ENCODE results near the gene JARID2.
"Not testable (repeated sequence)": the region's sequence is repeated elsewhere in the genome, so short reads cannot be mapped to it uniquely, and the experiment has no call there.

JARID2 gene

GRCh38 chr6:15405129-15406068, 159.5 kb downstream of the JARID2 start:
- no peak for DNase-seq

- DNase-seq, result no peak
These were observed 160.6 kb downstream of the JARID2 start for GRCh38 chr6:15406452-15406851.

GRCh38 chr6:15408008-15408407, 162.1 kb downstream of the JARID2 start:
- no peak for DNase-seq

- DNase-seq, result no peak
These were observed 162.9 kb downstream of the JARID2 start for GRCh38 chr6:15408758-15409157.

GRCh38 chr6:15409301-15410125, 163.6 kb downstream of the JARID2 start:
- DNase-seq, result no peak

GRCh38 chr6:15410126-15410391, 164.2 kb downstream of the JARID2 start:
- no peak for DNase-seq

- DNase-seq, result no peak
These were observed 164.9 kb downstream of the JARID2 start for GRCh38 chr6:15410752-15411151.

GRCh38 chr6:15411766-15412165, 165.9 kb downstream of the JARID2 start:
- no peak for DNase-seq

GRCh38 chr6:15412767-15413166, 166.9 kb downstream of the JARID2 start:
- no peak for DNase-seq

GRCh38 chr6:15413466-15414234, 167.8 kb downstream of the JARID2 start:
- no peak for DNase-seq

GRCh38 chr6:15414235-15414612, 168.4 kb downstream of the JARID2 start:
- no peak for DNase-seq

GRCh38 chr6:15415622-15416021, 169.8 kb downstream of the JARID2 start:
- not testable (repeated sequence) for DNase-seq

- no peak for DNase-seq
These were observed 171.2 kb downstream of the JARID2 start for GRCh38 chr6:15416932-15417509.

GRCh38 chr6:15417811-15418210, 171.9 kb downstream of the JARID2 start:
- DNase-seq, result no peak

- DNase-seq, result no peak
These were observed 173.6 kb downstream of the JARID2 start for GRCh38 chr6:15419493-15419892.

- DNase-seq, result no peak
These were observed 175.1 kb downstream of the JARID2 start for GRCh38 chr6:15420959-15421438.

- DNase-seq, result no peak
These were observed 176.3 kb downstream of the JARID2 start for GRCh38 chr6:15421945-15422733.

- DNase-seq, result no peak
These were observed 177.6 kb downstream of the JARID2 start for GRCh38 chr6:15423286-15423993.

GRCh38 chr6:15425947-15426346, 180.1 kb downstream of the JARID2 start:
- DNase-seq, result no peak

- DNase-seq, result no peak
These were observed 180.5 kb downstream of the JARID2 start for GRCh38 chr6:15426395-15426794.

- no peak for DNase-seq
These were observed 181.0 kb downstream of the JARID2 start for GRCh38 chr6:15426901-15427300.

Measured in amniotic stem cell (primary cell).